LNCAP (cell line): ENCODE data around the gene EFR3B.

Experiments used
- TF ChIP-seq, protein P1 (sequence below): fragments of 450-650 bp; IDR thresholded peaks from 2 replicates; pipeline ENCODE4 v1.5.1; 2017; ENCODE audit warnings: mild to moderate bottlenecking

The EFR3B gene, protein sequence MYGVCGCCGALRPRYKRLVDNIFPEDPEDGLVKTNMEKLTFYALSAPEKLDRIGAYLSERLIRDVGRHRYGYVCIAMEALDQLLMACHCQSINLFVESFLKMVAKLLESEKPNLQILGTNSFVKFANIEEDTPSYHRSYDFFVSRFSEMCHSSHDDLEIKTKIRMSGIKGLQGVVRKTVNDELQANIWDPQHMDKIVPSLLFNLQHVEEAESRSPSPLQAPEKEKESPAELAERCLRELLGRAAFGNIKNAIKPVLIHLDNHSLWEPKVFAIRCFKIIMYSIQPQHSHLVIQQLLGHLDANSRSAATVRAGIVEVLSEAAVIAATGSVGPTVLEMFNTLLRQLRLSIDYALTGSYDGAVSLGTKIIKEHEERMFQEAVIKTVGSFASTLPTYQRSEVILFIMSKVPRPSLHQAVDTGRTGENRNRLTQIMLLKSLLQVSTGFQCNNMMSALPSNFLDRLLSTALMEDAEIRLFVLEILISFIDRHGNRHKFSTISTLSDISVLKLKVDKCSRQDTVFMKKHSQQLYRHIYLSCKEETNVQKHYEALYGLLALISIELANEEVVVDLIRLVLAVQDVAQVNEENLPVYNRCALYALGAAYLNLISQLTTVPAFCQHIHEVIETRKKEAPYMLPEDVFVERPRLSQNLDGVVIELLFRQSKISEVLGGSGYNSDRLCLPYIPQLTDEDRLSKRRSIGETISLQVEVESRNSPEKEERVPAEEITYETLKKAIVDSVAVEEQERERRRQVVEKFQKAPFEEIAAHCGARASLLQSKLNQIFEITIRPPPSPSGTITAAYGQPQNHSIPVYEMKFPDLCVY

DNA sequence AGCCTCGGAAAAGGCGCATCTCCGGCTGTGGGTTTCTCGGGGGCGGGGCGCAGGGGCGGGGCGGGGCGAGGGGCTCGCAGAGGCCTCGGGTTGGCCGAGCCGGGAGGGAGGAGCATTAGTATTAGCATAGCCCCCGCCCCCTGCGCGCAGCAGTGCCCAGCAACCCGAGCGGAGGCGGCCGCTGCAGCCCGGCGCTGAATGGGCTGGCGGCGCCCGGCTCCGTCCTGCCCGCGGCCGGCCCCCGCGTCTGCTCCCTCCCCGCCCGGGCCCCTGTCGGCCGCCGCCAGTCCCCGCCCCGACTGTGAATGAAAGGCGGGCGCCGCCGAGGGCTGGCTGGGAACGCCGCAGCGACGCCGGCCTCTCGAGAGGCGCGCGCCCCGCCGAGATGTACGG, at the start of gene EFR3B:
EFR3B (plus strand) TSS at position 149 of the 393 bp plus-strand sequence; CDS start at position 386, 237 bp downstream.
- TF ChIP-seq, protein P1, sequence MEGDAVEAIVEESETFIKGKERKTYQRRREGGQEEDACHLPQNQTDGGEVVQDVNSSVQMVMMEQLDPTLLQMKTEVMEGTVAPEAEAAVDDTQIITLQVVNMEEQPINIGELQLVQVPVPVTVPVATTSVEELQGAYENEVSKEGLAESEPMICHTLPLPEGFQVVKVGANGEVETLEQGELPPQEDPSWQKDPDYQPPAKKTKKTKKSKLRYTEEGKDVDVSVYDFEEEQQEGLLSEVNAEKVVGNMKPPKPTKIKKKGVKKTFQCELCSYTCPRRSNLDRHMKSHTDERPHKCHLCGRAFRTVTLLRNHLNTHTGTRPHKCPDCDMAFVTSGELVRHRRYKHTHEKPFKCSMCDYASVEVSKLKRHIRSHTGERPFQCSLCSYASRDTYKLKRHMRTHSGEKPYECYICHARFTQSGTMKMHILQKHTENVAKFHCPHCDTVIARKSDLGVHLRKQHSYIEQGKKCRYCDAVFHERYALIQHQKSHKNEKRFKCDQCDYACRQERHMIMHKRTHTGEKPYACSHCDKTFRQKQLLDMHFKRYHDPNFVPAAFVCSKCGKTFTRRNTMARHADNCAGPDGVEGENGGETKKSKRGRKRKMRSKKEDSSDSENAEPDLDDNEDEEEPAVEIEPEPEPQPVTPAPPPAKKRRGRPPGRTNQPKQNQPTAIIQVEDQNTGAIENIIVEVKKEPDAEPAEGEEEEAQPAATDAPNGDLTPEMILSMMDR, result no peak

DNA sequence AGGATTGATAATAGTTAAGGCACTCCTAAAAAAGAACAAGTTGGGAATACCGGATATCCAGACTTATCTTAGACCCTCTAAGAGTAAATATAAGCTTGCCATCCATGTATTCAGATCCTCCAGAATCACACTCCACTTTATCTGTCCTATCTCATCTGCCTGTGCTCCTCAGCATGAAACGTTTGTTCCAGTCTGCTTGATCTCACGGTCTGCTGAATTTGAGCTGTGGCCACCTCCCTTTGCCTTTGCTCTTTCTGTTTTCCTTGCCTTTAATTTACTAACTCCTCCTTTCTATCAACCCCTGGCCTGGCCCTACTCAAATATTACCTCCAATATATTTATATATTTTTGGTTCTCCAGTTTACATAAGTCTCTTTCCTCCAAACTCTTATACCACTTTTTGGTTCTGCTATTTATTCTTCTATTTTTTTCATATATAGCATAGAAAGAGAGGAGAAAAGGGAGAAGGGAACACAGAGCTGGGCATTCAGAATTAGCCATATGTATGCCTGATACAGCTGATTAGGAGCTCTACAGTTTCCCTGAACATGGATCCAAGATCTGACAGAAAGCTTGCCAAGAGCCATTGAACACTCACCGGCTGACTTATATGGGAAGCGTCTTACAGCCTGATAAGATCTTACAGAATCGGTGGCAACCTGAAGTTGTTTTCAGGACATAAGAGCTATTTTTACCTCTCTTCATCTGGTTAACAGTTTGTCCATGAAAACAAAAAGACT, 48.3 kb upstream of the EFR3B start:
- TF ChIP-seq, protein P1, result no peak

DNA sequence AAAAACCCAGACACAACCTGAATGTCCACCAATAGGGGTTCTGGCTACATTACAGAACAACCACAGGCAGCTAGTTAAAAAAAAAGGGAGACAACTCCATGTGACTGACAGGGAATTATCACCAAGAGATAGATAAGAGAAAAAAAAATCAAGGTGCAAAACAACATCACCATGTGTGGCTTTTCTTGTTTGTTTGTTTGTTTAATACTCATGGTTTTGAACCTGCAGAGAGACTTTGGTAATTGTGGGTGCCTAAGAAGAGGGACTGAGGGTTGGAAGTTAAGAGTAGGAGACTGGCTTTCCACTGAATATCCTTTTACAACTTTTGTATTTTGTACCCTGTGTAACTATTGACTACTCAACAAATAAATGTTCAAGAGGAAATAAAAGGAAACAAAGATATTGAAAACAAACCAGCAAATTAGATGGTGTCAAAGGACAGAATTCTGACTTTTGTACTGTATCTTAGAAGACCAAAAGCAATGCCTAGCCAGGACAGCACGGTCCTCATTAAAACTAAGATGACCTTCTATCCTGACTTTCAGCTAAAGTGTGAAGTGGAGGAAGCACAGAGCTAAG, 47.6 kb upstream of the EFR3B start:
- TF ChIP-seq, protein P1, result no peak

DNA sequence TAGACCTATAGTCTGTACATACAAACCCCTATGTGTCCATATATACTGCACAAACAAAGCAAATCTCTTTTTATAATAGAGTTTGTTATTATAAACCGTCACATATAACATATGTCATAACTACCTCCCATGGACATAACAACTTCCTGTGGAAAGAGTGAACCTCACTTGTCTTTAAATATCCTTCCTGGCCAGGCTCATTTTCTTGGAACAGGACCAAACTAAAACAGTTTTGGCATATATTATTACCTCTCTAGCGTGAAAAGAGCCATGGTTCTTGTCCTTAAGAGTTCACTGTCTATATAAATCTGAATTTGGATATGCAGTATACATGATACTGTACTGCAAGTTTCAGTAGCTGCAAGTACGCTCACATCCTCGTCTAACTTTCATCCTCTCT, 41.8 kb upstream of the EFR3B start:
- TF ChIP-seq, protein P1, result no peak

DNA sequence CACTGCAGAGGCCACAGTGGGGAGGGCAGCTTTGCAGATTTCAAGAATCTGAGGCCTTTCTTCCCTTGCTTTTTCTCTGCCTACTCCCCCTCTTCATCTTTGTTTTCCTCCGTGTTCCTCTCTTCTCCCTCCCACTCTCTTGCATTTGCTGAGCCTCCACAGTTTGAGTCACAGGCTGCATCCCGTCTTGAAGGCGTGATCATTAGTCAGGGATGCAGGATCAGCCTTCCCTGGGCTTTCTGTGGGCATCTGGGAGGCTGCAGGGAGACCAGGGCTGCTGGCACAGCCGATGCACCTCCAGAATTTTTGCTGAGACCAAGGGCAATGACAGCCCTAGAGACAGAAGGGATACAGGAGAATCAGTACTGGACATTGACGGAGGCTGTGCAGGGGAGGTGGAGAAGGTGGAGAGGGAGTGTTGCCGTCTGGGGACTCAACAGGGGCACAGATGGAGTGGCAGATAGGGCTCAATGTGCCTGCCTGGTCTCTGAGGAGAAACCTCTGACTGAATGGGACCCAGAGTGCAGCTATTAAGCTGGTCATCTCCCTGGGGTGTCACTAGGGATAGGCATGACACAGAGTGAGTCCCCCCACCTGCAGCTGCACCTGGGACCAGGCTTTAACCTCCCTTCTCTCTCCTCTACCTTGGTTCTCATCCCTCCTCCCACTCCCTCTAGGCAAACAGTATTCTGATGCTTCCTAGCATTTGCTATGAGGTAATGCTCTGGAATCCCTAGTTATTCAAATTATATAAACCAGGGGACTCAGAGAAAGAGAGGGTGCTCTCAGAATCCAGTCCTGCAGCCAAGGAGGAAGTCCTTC, 41.2 kb upstream of the EFR3B start:
- TF ChIP-seq, protein P1, result no peak

DNA sequence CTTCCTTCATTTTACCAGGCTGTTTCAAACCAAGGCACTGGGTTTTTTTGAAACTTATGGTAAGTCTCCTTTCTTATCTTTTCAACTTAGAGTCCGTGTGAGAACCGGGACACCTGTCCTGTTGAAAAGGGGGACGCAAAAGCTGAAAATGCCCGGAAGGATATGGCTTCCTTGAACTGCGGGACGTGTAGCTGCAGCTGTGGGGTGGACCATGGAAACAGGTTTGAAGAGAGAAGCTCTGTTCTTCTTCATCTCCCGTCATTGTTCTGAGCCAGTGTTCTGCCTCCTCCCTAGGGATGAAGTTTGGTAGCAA, 40.6 kb upstream of the EFR3B start:
- TF ChIP-seq, protein P1, result no peak
